Astrocyte (in vitro differentiated cells and primary cell): ENCODE results near the gene CHST11. TPM values are rescaled to one million over a fixed set of nuclear protein-coding genes. Genes with fewer than 3 reads are reported as not detected.

Experiments used
- DNase-seq: peaks from one replicate; pipeline ENCODE4 v3.0.0-alpha.2; 2010; ENCODE audit warnings: low read depth
- FAIRE-seq: peaks from 2 replicates; lab custom pipeline; 2011; peaks lifted over from hg19 to GRCh38; lab: Jason Lieb, UNC
- H2AFZ ChIP-seq: 2 replicates; pipeline ENCODE4 v1.6.0; 2012; ENCODE audit warnings: low read depth, low read length, inconsistent platforms
- H3K27ac ChIP-seq: 2 replicates; pipeline ENCODE4 v1.5.1; 2011; ENCODE audit warnings: low read depth, low read length, inconsistent platforms
- H3K27me3 ChIP-seq: 2 replicates; pipeline ENCODE4 v1.6.0; 2011; ENCODE audit warnings: low read length, inconsistent platforms; ENCODE audit not compliant: insufficient read depth
- H3K36me3 ChIP-seq: 2 replicates; pipeline ENCODE4 v1.5.1; 2011; ENCODE audit warnings: low read length, inconsistent platforms; ENCODE audit not compliant: insufficient read depth
- H3K4me1 ChIP-seq: 2 replicates; pipeline ENCODE4 v1.5.1; 2011; ENCODE audit warnings: low read length, inconsistent platforms; ENCODE audit not compliant: insufficient read depth
- H3K4me2 ChIP-seq: 2 replicates; pipeline ENCODE4 v1.6.0; 2012; ENCODE audit warnings: low read length, inconsistent platforms
- H3K4me3 ChIP-seq: 2 replicates; pipeline ENCODE4 v1.5.1; 2011; ENCODE audit warnings: low read depth, mild to moderate bottlenecking, low read length, inconsistent platforms; ENCODE audit not compliant: insufficient read depth
- H3K79me2 ChIP-seq: 2 replicates; pipeline ENCODE4 v1.6.0; 2012; ENCODE audit warnings: mild to moderate bottlenecking, low read length, inconsistent platforms; ENCODE audit not compliant: insufficient read depth
- H3K9ac ChIP-seq: 2 replicates; pipeline ENCODE4 v1.6.0; 2012; ENCODE audit warnings: mild to moderate bottlenecking, low read length, inconsistent platforms
- H3K9me3 ChIP-seq: 2 replicates; pipeline ENCODE4 v1.5.1; 2012; ENCODE audit warnings: low read depth, mild to moderate bottlenecking, low read length, inconsistent platforms; ENCODE audit not compliant: insufficient read depth
- H4K20me1 ChIP-seq: 2 replicates; pipeline ENCODE4 v1.6.0; 2012; ENCODE audit warnings: low read length, inconsistent platforms; ENCODE audit not compliant: insufficient read depth
- H3K27ac Mint-ChIP-seq: one replicate; pipeline ENCODE4 v1.8.0; 2021; ENCODE audit warnings: mild to moderate bottlenecking, mixed read lengths; ENCODE audit not compliant: unreplicated experiment
- H3K27me3 Mint-ChIP-seq: one replicate; pipeline ENCODE4 v1.8.0; 2021; ENCODE audit warnings: low read depth, mixed read lengths; ENCODE audit not compliant: unreplicated experiment
- H3K36me3 Mint-ChIP-seq: one replicate; pipeline ENCODE4 v1.8.0; 2021; ENCODE audit warnings: low read depth, mixed read lengths; ENCODE audit not compliant: unreplicated experiment
- H3K4me1 Mint-ChIP-seq: one replicate; pipeline ENCODE4 v1.8.0; 2021; ENCODE audit warnings: low read depth, mixed read lengths; ENCODE audit not compliant: unreplicated experiment
- H3K4me3 Mint-ChIP-seq: one replicate; pipeline ENCODE4 v1.8.0; 2021; ENCODE audit warnings: mild to moderate bottlenecking, moderate library complexity, mixed read lengths; ENCODE audit not compliant: unreplicated experiment
- H3K9me3 Mint-ChIP-seq: one replicate; pipeline ENCODE4 v1.8.0; 2021; ENCODE audit warnings: mild to moderate bottlenecking, mixed read lengths; ENCODE audit not compliant: unreplicated experiment
- CTCF ChIP-seq: IDR thresholded peaks from 2 replicates; pipeline ENCODE4 v1.5.1; 2011; ENCODE audit warnings: low read depth, mild to moderate bottlenecking, inconsistent platforms, low read length, moderate library complexity; ENCODE audit not compliant: insufficient read depth
- EZH2 ChIP-seq: IDR thresholded peaks from 2 replicates; pipeline ENCODE4 v1.6.1; 2012; ENCODE audit warnings: mild to moderate bottlenecking, low read length, inconsistent platforms; ENCODE audit not compliant: insufficient read depth
- total RNA-seq: library from RNA; stranded (reverse); gene quantifications from 2 replicates; pipeline ENCODE4 v1.2.1, GENCODE V29; 2021

Gene CHST11
- total RNA-seq, 1 donor from 2014 or later = 30.2 TPM

- peaks cover 19% of the 10 kb centered on the region for H3K36me3 Mint-ChIP-seq
- H3K36me3 ChIP-seq = no peaks in the 10 kb centered on the region
- no peaks in the 10 kb centered on the region for H3K9me3 Mint-ChIP-seq
- no peak overlapping the region for H3K4me3 ChIP-seq
- no peak overlapping the region for H2AFZ ChIP-seq
- no peaks in the 10 kb centered on the region for H3K27me3 ChIP-seq
- peaks cover 59% of the 10 kb centered on the region for H3K79me2 ChIP-seq
- H3K4me1 ChIP-seq = peaks cover 8% of the 10 kb centered on the region
- H4K20me1 ChIP-seq = peaks cover 43% of the 10 kb centered on the region
- no peak overlapping the region for H3K9ac ChIP-seq
- no peaks in the 10 kb centered on the region for H3K9me3 ChIP-seq
- H3K27me3 Mint-ChIP-seq = no peaks in the 10 kb centered on the region
- no peak overlapping the region for H3K4me2 ChIP-seq
- peaks cover 24% of the 10 kb centered on the region for H3K4me1 Mint-ChIP-seq
- FAIRE-seq (no peak), DNase-seq (no peak)
- no peak for TF ChIP-seq CTCF
- H3K4me3 Mint-ChIP-seq = no peak overlapping the region
- no peak overlapping the region for H3K27ac Mint-ChIP-seq
- no peak overlapping the region for H3K27ac ChIP-seq
Observed at GRCh38 chr12:104485651-104486362, 29.1 kb downstream of the CHST11 start.

- peaks cover 15% of the 10 kb centered on the region for H3K36me3 Mint-ChIP-seq
- no peaks in the 10 kb centered on the region for H3K9me3 Mint-ChIP-seq
- H3K27me3 Mint-ChIP-seq = no peaks in the 10 kb centered on the region
- Histone ChIP-seq H3K27ac (no peak overlapping the region), H3K27me3 (no peaks in the 10 kb centered on the region), H3K4me1 (peaks cover 2% of the 10 kb centered on the region), H2AFZ (no peak overlapping the region), H3K9ac (no peak overlapping the region), H3K4me3 (no peak overlapping the region), H4K20me1 (peaks cover 43% of the 10 kb centered on the region), H3K9me3 (no peaks in the 10 kb centered on the region), H3K36me3 (no peaks in the 10 kb centered on the region), H3K79me2 (peaks cover 58% of the 10 kb centered on the region), H3K4me2 (no peak overlapping the region)
- no peak overlapping the region for H3K27ac Mint-ChIP-seq
- H3K4me1 Mint-ChIP-seq = peaks cover 19% of the 10 kb centered on the region
- TF ChIP-seq CTCF (no peak), EZH2 (no peak)
- DNase-seq = no peak
- H3K4me3 Mint-ChIP-seq = no peak overlapping the region
- no peak for FAIRE-seq
Observed at GRCh38 chr12:104486363-104486750, 29.6 kb downstream of the CHST11 start.
